H9 (cell line): ENCODE results near the gene CMTM7. TPM values are rescaled to one million over a fixed set of nuclear protein-coding genes. Genes with fewer than 3 reads are reported as not detected.

Experiments
- DNase-seq: peaks from one replicate; pipeline ENCODE4 v3.0.0-alpha.2; 2017
- H2AFZ ChIP-seq: one replicate; pipeline ENCODE4 v1.6.1; 2013; ENCODE audit warnings: mild to moderate bottlenecking, low read length, control low read depth, moderate library complexity
- H2AK5ac ChIP-seq: 2 replicates; pipeline ENCODE4 v1.6.1; 2013; ENCODE audit warnings: low read length, control low read depth, mixed read lengths; ENCODE audit not compliant: insufficient read length
- H2BK120ac ChIP-seq: one replicate; pipeline ENCODE4 v1.6.1; 2013; ENCODE audit warnings: low read depth, mild to moderate bottlenecking, low read length, control low read depth, inconsistent platforms; ENCODE audit not compliant: poor library complexity, severe bottlenecking
- H2BK12ac ChIP-seq: 2 replicates; pipeline ENCODE4 v1.6.1; 2013; ENCODE audit warnings: low read length, control low read depth, mixed read lengths, low read depth; ENCODE audit not compliant: insufficient read length
- H2BK15ac ChIP-seq: 2 replicates; pipeline ENCODE4 v1.6.1; 2013; ENCODE audit warnings: low read depth, low read length, control low read depth
- H2BK20ac ChIP-seq: one replicate; pipeline ENCODE4 v1.6.1; 2013; ENCODE audit warnings: low read depth, mild to moderate bottlenecking, low read length, control low read depth, inconsistent platforms; ENCODE audit not compliant: poor library complexity, severe bottlenecking
- H2BK5ac ChIP-seq: 2 replicates; pipeline ENCODE4 v1.6.1; 2013; ENCODE audit warnings: low read length, control low read depth, mixed read lengths; ENCODE audit not compliant: insufficient read length
- H3K14ac ChIP-seq: 2 replicates; pipeline ENCODE4 v1.6.1; 2013; ENCODE audit warnings: low read length, control low read depth; ENCODE audit not compliant: insufficient read depth
- H3K18ac ChIP-seq: 2 replicates; pipeline ENCODE4 v1.6.1; 2013; ENCODE audit warnings: low read depth, mild to moderate bottlenecking, mixed read lengths, low read length, control low read depth; ENCODE audit not compliant: insufficient read length
- H3K23ac ChIP-seq: 2 replicates; pipeline ENCODE4 v1.6.1; 2013; ENCODE audit warnings: low read length, control low read depth, mixed read lengths, low read depth; ENCODE audit not compliant: insufficient read length
- H3K23me2 ChIP-seq: 2 replicates; pipeline ENCODE4 v1.6.1; 2013; ENCODE audit warnings: low read depth, mild to moderate bottlenecking, mixed read lengths, low read length, control low read depth; ENCODE audit not compliant: insufficient read length, poor library complexity, severe bottlenecking
- H3K27ac ChIP-seq: 2 replicates; pipeline ENCODE4 v1.5.1; 2013; ENCODE audit warnings: low read length, control low read depth, mixed read lengths, low read depth; ENCODE audit not compliant: insufficient read length
- H3K27me3 ChIP-seq: 2 replicates; pipeline ENCODE4 v1.6.1; 2013; ENCODE audit warnings: low read length, control low read depth, inconsistent platforms; ENCODE audit not compliant: insufficient read depth
- H3K4ac ChIP-seq: 2 replicates; pipeline ENCODE4 v1.6.1; 2013; ENCODE audit warnings: low read depth, mild to moderate bottlenecking, control low read depth, inconsistent platforms, low read length, moderate library complexity
- H3K4me1 ChIP-seq: 2 replicates; pipeline ENCODE4 v1.6.1; 2013; ENCODE audit warnings: low read length, control low read depth, inconsistent platforms; ENCODE audit not compliant: insufficient read depth
- H3K4me2 ChIP-seq: 2 replicates; pipeline ENCODE4 v1.6.1; 2013; ENCODE audit warnings: low read length, control low read depth, mixed read lengths; ENCODE audit not compliant: insufficient read length, insufficient read depth
- H3K56ac ChIP-seq: 2 replicates; pipeline ENCODE4 v1.6.1; 2013; ENCODE audit warnings: low read depth, mild to moderate bottlenecking, mixed read lengths, low read length, control low read depth; ENCODE audit not compliant: insufficient read length
- H3K79me1 ChIP-seq: 2 replicates; pipeline ENCODE4 v1.6.1; 2013; ENCODE audit warnings: low read depth, mild to moderate bottlenecking, moderate library complexity, low read length, control low read depth, inconsistent platforms; ENCODE audit not compliant: insufficient read depth, poor library complexity, severe bottlenecking
- H3K79me2 ChIP-seq: 2 replicates; pipeline ENCODE4 v1.6.1; 2013; ENCODE audit warnings: low read length, control low read depth, inconsistent platforms; ENCODE audit not compliant: insufficient read depth
- H3K9ac ChIP-seq: 2 replicates; pipeline ENCODE4 v1.6.1; 2013; ENCODE audit warnings: low read length, control low read depth, mixed read lengths; ENCODE audit not compliant: insufficient read length; ENCODE audit errors: extremely low read depth
- H3K9me3 ChIP-seq: one replicate; pipeline ENCODE4 v1.6.1; 2013; ENCODE audit warnings: low read depth, low read length, inconsistent platforms; ENCODE audit not compliant: control insufficient read depth
- H3T11ph ChIP-seq: one replicate; pipeline ENCODE4 v1.6.1; 2013; ENCODE audit warnings: mild to moderate bottlenecking, low read length, control low read depth, inconsistent platforms
- H4K20me1 ChIP-seq: one replicate; pipeline ENCODE4 v1.6.1; 2013; ENCODE audit not compliant: control insufficient read depth, insufficient read length, insufficient read depth
- H4K5ac ChIP-seq: 2 replicates; pipeline ENCODE4 v1.6.1; 2013; ENCODE audit warnings: low read depth, mild to moderate bottlenecking, mixed read lengths, low read length, control low read depth; ENCODE audit not compliant: insufficient read length
- H4K8ac ChIP-seq: replicated peaks from 2 replicates; pipeline ENCODE4 v1.6.1; 2013; ENCODE audit warnings: low read length, control low read depth, mixed read lengths, low read depth; ENCODE audit not compliant: insufficient read length
- H4K91ac ChIP-seq: 2 replicates; pipeline ENCODE4 v1.6.1; 2013; ENCODE audit warnings: low read depth, mild to moderate bottlenecking, moderate library complexity, mixed read lengths, low read length, control low read depth; ENCODE audit not compliant: insufficient read length
- H3K27ac Mint-ChIP-seq, 3 experiments: 2 replicates in 2 of 3; 3 replicates in 1 of 3; pipeline ENCODE4 v1.8.0; 2020 to 2021; ENCODE audit warnings: mixed read lengths in 3 of 3, mild to moderate bottlenecking in 1 of 3, moderate library complexity in 1 of 3
- H3K27me3 Mint-ChIP-seq: 2 replicates; pipeline ENCODE4 v1.8.0; 2021; ENCODE audit warnings: low read depth, mild to moderate bottlenecking, moderate library complexity, mixed read lengths
- H3K36me3 Mint-ChIP-seq, 3 experiments: 2 replicates in 2 of 3; 3 replicates in 1 of 3; pipeline ENCODE4 v1.8.0; 2020 to 2021; ENCODE audit warnings: low read depth in 3 of 3, mixed read lengths in 3 of 3; ENCODE audit not compliant: insufficient read depth in 1 of 3
- H3K4me1 Mint-ChIP-seq, 2 experiments: 2 replicates each; pipeline ENCODE4 v1.8.0; 2020; ENCODE audit warnings: mixed read lengths in 2 of 2
- H3K4me3 Mint-ChIP-seq, 2 experiments: 2 replicates in 1 of 2; 3 replicates in 1 of 2; pipeline ENCODE4 v1.8.0; 2020 to 2021; ENCODE audit warnings: mild to moderate bottlenecking in 2 of 2, mixed read lengths in 2 of 2, moderate library complexity in 1 of 2
- H3K9me3 Mint-ChIP-seq, 2 experiments: 2 replicates in 1 of 2; 3 replicates in 1 of 2; pipeline ENCODE4 v1.8.0; 2020; ENCODE audit warnings: mild to moderate bottlenecking in 2 of 2, mixed read lengths in 2 of 2, moderate library complexity in 1 of 2
- CTCF ChIP-seq: fragments of 200-600 bp; sonication (generic); conservative IDR thresholded peaks from 3 replicates; pipeline ENCODE4 v1.8.0; 2021; ENCODE audit warnings: antibody characterized with exemption, mild to moderate bottlenecking
- WGBS: extraction: QIAGEN DNeasy Blood & Tissue Kit; methylation state at CpG from one replicate; pipeline ENCODE4 v1.1.7; 2013; ENCODE audit warnings: missing lambda C conversion rate, low lambda C conversion rate, mixed read lengths; ENCODE audit not compliant: insufficient read length; ENCODE audit errors: extremely low coverage; 5-methylcytosine and 5-hydroxymethylcytosine counted together
- total RNA-seq: library from RNA; stranded (reverse); gene quantifications from 2 replicates; pipeline ENCODE4 v1.2.1, GENCODE V29; 2021

Gene CMTM7
- total RNA-seq, 1 experiment from 2014 or later: 23.9 TPM

GRCh38 chr3:32493437-32494414 lies 102.1 kb downstream of the CMTM7 start:
- H3K23me2 ChIP-seq: no peaks in the 10 kb centered on the region
- WGBS: no CpG with 5 or more reads among the region's 3 CpGs
- Mint-ChIP-seq H3K27ac (no peak overlapping the region), H3K9me3 (no peaks in the 10 kb centered on the region; a peak in 1 of 5 replicates), H3K4me3 (no peak overlapping the region), H3K27me3 (no peaks in the 10 kb centered on the region), H3K4me1 (no peaks in the 10 kb centered on the region), H3K36me3 (peaks cover 3 to 9% (median 5%) of the 10 kb centered on the region in 3 experiments; a peak in 4 of 7 replicates)
- no peak overlapping the region for H4K5ac ChIP-seq
- H3K4ac ChIP-seq: no peak overlapping the region
- H3K9ac ChIP-seq: no peak overlapping the region
- H3K18ac ChIP-seq: no peak overlapping the region
- H3T11ph ChIP-seq: no peak overlapping the region
- H2BK15ac ChIP-seq: no peak overlapping the region
- DNase-seq: no peak
- no peak overlapping the region for H4K91ac ChIP-seq
- no peaks in the 10 kb centered on the region for H3K79me1 ChIP-seq
- no peaks in the 10 kb centered on the region for H4K20me1 ChIP-seq
- H3K4me1 ChIP-seq: no peaks in the 10 kb centered on the region
- H2BK20ac ChIP-seq: no peak overlapping the region
- no peaks in the 10 kb centered on the region; the same call in 1 of the 2 replicates for H3K79me2 ChIP-seq
- H3K9me3 ChIP-seq: no peaks in the 10 kb centered on the region
- H2BK12ac ChIP-seq: no peak overlapping the region
- no peak overlapping the region for H2BK5ac ChIP-seq
- no peak overlapping the region for H2BK120ac ChIP-seq
- TF ChIP-seq CTCF: no peak
- H3K56ac ChIP-seq: no peak overlapping the region
- H3K23ac ChIP-seq: no peak overlapping the region
- H3K14ac ChIP-seq: no peak overlapping the region
- no peak overlapping the region for H3K4me2 ChIP-seq
- H3K27me3 ChIP-seq: no peaks in the 10 kb centered on the region
- H3K27ac ChIP-seq: no peak overlapping the region
- H2AK5ac ChIP-seq: no peak overlapping the region
- H2AFZ ChIP-seq: no peak overlapping the region
- no peak overlapping the region for H4K8ac ChIP-seq
